SIG-M5 (cell line): Measurements from ENCODE around the gene ATRN.
"Not testable (repeated sequence)": the region's sequence is repeated elsewhere in the genome, so short reads cannot be mapped to it uniquely, and the experiment has no call there.

ENCODE experiments used
- DNase-seq: peaks from one replicate; lab custom pipeline; 2025; lab: John Stamatoyannopoulos, UW

ATRN gene

GRCh38 chr20:3515379-3516170, 44.8 kb downstream of the ATRN start:
- no peak for DNase-seq

GRCh38 chr20:3521852-3522740, 51.3 kb downstream of the ATRN start:
- no peak for DNase-seq

- DNase-seq, result not testable (repeated sequence)
Measured at GRCh38 chr20:3524696-3525095, 53.9 kb downstream of the ATRN start.

DNA sequence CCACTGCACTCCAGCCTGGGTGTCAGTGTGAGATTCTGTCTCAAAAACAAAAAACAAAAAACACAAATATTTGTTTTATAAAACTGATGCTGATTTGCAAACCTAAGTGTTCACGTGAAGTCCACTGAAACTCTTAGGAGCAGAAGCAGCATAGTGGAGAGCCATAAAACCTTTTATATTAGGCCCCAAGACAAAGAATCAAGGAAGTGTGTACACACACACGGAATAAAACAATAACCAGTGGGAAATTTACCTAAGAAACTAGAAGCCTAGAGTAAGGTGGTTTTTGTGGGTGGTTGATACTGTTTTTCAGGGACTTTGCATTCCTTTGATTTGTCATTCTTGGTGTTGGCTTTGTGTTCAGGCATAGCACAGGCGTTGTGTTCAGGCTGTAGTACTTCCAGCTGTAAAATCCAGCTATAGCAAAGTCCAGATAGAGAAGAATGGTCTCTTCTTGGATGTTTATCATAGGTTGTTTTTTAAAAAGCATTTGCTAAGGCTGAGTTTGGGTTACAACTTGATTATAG, 61.3 kb downstream of the ATRN start:
- DNase-seq, result no peak

GRCh38 chr20:3537733-3538132, 66.9 kb downstream of the ATRN start:
- not testable (repeated sequence) for DNase-seq

GRCh38 chr20:3539311-3540107, 68.7 kb downstream of the ATRN start:
- DNase-seq, result no peak

GRCh38 chr20:3541887-3542721, 71.3 kb downstream of the ATRN start:
- DNase-seq, result no peak

- no peak for DNase-seq
Measured at GRCh38 chr20:3543901-3544507, 73.2 kb downstream of the ATRN start.

DNA sequence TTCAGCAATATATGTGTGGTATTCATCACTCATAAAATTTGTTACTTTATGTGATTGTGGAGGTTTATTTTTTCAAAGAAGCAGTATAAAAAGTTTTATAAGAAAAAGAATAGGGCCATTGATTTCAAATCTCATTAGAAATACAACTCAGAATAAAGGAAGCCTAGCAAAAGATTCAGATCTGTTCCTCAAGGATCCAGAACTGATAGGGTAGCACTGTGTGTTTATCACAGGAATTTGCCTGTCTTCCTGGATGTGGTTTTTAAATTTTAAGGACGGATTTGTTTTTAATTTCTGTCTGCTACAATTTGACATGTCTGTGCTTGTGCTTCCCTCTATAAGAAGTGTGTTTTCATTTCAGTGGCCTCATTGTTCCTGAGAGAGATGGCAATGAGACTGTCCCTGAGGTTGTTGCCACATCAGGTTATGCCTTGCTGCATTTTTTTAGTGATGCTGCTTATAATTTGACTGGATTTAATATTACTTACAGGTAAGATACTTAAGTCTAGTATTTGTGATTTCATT, 74.6 kb downstream of the ATRN start:
- no peak for DNase-seq

DNA sequence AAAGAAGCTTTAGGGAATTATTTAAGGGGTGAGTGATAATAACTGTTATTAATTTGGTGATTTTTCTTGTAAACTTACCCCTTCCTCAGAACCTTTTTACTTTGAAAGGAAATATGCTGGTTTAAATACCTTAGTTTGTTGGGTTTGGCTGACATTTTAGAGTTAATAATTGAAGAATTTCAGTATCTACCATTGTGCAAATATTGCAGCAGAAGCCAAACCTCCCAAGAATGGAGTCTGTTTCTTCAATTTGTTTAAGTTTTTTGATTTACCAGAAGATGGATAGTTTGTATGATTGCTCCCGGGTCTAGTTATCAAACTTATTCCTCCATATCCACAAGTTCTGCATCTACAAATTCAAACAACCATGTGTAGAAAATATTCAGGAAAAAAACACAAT, 77.1 kb downstream of the ATRN start:
- no peak for DNase-seq

DNA sequence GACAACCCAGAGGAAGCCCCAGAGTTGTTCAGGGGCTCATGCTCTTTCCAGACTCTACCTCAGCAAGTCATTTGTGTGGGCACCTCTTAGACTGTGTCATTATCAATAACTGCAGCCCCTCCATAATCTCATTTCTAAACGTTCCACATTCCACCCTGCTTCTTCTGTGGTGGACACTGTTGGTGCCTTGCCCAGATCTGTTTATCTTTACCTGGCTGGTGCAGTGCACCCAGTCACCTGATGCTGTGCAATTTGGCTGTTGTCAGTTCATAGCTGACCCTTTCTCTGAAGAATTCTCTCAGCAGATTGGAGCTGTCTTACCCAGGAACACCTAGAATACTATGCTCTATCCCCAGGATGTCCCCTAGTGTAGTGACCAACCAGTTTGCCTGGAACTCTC, 80.0 kb downstream of the ATRN start:
- no peak for DNase-seq

DNA sequence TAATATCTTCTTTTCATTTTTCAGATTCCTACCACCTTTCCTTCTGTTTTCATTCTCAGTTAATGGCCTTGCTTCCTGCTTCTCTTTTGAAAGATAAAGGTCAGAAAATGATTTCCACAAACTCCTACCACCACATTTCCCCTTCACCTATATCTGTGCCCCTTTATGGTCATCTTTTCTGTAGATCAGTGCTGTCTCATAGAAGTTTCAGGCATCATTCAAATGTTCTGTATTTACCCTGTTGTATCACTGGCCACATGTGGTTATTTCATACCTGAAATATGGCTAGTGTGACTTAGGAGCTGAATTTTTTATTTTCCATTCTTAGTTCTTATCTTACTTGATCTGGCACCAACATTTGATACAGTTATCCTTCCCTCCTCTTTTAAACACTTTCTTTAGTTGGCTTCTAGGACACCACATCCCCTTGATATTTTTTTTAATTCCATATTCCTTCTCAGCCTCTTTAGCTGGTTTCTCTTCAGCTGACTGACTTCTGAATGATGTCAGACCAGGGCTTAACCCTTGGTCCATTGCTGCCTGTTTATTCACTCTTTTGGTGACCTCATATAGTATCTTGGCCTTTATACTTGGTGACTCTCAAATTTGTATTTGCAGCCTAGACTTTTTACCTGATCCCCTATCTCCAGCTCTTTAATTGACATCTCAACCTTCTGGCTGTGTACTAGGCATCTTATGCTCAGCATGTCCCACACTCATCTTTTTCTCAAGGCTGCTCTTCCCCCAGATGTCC, 81.0 kb downstream of the ATRN start:
- no peak for DNase-seq

DNA sequence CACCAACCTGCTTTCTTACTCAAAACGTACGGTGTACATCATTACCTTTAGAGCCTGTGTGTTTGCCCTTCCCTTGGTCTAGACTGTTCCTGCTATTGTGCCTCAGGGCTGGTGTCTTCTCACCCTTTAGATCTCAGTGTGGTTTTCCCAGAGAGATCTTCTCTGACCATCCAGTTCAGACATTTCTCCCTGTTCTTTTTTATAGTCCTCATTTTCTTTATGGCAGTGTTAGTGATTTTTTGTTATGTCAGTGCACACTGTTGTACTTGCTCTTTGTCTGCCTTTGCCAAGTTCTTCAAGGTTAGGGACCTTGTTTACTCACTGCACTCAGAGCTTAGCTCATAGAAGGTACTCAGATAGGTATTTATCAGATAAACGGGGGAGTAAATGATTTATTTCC, 82.8 kb downstream of the ATRN start:
- DNase-seq, result no peak

DNA sequence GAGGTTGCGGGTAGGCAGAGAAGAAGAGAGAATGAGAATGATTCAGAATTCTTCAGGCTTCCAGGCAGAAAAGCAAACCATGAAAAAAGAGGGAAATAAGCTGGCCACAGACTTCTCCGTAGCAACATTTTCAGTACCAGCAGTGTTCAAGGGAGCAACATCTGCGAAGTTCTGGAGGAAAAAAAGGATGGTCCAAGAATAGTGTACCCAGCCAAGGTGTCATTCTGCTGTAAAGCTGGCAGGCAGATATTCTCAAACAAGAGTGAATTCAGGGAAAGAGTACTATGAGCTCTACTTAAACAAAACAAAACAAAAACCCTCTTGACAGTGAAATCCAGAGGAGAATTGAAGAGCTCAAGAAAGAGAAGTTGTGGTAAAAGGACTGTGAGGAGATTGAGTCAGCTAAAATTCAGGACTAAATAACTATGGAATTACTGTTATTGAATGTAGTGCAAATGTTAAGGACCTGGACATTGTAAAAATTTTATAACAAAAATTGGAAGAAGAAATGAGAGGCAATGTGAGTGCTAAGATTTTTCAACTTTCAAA, 86.5 kb downstream of the ATRN start:
- no peak for DNase-seq

DNA sequence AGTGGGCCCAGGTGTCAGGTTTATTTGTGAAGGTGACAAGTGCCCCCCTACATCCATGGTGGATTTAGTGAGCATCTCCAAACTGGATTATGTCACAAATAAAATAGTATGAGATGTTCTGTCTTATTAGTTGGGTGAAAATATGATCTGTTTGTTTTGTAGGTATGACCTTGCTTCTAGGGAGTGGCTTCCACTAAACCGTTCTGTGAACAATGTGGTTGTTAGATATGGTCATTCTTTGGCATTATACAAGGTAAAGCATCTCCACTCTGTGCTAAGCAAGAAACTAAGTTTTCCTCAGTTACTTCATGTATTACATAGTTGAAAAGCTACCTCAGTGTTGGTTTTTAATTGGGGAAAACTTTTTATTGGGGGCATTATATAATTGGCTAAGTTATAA, 88.4 kb downstream of the ATRN start:
- no peak for DNase-seq

DNA sequence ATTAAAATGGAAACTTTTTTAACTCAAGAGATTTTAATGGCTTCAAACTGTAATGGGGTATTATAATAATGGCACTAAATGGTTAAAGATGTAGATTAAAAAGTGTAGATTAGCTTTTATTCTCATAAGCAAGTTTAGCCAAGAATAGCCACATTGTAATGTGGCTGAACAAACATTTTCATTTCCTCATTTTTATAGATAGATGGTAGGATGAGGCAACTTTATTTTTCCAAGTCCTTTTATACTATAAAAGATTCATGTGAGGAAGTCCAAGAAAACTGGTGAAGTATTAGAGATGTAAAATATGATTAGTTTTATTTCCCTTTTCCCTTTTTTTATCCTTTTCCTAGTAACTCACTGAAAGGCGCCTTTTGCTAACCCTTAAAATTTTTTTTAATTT, 88.8 kb downstream of the ATRN start:
- DNase-seq, result no peak

- DNase-seq, result no peak
Measured at GRCh38 chr20:3560162-3560561, 89.3 kb downstream of the ATRN start.

DNA sequence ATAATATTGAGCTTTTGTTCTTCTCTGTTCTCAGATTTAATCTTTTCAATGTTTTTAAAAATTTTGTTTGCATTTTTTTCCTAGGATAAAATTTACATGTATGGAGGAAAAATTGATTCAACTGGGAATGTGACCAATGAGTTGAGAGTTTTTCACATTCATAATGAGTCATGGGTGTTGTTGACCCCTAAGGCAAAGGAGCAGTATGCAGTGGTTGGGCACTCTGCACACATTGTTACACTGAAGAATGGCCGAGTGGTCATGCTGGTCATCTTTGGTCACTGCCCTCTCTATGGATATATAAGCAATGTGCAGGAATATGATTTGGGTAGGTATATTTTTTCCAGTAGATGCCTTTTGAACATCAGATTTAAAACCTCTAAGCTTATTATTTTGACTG, 89.8 kb downstream of the ATRN start:
- DNase-seq, result no peak

GRCh38 chr20:3563133-3563532, 92.3 kb downstream of the ATRN start:
- no peak for DNase-seq
